Measurements from ENCODE around the gene ECE2.
"Not testable (repeated sequence)": the region's sequence is repeated elsewhere in the genome, so short reads cannot be mapped to it uniquely, and the experiment has no call there.

Gene ECE2

DNA sequence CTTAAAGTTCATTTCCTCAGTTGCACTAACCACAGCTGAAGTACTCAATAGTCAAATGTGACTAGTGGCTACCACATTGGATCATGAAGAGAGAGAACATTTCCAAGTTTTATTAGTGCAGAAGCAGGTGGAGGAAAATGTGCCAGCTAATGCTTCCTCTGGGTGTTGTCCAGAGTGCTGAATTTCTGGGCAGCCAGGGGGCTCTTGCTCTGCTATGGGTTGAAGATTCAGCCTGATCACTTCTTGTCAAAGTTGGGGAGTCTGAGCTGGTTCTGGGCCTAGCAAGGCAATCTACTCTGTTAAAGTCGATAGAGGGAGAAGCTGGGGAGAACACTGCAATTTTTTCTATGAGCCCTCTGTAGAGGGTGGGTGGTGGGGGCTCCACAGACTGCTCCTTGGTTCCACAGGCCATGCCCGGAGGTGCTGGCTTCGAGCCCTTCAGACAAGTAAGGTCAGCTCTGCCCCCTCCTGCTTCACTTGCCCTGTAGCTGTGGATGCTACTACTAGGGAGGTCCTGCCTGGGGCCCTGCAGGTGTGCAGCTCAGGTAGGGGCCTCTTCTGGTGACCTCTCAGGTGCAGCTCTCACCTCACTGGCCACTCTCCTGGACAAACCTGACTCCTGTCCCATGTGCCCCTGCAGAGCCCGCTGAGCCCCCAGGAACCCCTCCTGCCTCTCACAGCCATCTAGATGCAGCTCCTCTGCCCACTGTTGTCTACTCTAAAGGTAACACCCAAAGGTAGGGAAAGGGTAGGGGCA, 35.3 kb upstream of the ECE2 start:
- ATAC-seq: no peak

DNA sequence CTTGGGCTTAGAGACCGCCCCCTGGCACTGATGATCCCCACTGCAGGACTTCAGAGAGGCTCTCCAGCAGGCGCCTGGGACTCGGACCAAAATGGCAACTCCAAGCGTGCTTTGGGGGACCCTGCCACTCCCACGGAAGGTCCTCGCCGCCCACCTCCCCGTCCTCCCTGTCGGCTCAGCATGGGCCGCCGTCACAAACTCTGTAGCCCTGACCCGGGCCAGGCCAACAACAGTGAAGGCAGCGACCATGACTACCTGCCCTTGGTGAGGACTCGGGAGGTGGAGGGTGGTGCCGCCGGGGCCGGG, 34.7 kb upstream of the ECE2 start:
- no peak for ATAC-seq

DNA sequence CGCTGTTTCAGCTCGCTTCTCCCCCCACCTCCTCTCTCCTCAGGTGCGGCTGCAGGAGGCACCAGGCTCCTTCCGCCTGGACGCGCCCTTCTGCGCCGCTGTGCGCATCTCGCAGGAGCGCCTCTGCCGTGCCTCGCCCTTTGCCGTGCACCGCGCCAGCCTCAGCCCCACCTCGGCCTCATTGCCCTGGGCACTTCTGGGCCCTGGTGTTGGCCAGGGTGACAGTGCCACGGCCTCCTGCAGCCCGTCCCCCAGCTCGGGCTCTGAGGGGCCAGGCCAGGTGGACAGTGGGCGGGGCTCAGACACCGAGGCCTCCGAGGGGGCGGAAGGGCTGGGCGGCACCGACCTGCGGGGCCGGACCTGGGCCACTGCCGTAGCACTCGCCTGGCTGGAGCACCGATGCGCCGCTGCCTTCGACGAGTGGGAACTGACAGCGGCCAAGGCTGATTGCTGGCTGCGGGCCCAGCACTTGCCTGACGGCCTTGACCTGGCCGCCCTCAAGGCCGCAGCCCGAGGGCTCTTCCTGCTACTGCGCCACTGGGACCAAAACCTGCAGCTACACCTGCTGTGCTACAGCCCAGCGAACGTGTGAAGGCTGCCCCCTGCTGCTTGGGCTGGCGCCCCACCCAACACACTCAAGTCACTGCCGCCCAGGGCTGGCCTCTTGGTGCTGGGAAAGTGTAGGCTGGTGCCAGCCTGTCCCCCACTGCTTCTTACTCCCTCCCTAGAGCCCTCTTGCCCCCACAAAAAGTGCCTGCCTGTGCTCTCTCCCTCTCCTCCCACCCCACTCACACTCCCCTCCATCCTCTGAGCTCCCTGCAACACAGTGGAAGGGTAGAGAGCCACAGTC, 34.1 kb upstream of the ECE2 start:
- ATAC-seq: peak; percentile 7 to 20

DNA sequence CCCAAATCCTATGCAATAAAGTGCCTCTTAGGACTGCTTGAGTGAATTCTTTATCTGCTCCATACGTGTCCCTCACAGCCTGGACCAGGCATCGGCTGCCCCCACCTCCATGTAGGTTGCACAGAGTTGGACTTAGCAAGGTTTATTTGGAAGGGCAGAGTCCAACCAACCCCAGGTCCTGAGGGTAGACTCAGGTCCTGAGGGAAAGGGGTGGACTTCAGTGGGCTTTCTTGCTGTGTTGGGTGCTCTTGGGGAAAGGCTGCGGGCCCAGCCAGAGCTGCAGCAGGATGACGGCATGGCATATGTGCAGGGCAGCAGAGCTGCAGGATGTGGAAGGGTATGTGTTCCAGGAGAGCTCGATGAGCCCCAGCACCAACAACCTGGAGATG, 33.5 kb upstream of the ECE2 start:
- ATAC-seq: no peak

DNA sequence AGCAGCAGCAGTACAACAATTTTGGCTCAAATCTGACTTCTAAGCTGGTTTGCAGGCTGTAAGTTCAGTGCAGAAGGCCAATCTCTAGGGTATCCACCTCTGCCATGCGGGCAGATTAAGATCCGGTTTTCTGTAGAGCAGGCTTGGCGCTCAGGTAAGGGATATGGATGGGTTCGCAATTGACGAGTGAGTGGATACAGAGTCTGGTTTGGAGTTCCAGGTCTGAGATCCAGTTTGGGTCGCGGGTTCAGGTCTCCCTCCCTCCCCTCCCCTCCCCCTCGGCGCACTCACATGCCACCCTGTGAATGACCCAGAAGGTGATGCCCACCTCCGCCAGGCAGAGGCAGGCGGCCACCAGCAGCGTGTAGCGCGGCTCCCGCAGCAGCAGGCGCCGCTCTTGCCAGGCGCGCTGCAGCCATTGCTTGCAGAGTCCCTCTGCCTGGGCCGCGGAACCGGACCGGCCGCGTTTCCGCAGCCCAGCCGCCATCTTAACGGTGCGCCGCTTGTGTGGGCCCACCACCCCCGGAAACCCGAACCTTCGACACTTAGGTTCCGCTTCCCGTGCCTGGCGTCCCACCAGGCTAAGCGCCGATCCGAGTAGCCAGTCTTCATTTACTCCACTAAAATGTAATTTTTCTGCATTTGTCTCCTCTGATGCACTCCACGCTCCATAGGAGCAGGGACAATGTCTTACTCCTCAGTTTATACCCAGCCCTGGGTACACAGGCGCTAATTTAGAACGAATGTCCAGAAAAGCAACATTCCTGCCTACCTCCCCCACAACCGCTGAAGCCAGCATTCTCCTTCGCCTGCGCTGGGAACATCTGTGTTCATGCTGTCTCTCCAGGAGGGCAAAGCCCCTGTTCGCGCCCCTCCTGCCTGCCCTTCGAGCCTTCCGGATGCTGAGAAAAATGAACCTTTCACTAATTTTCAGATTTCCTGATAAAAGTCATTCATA, 27.1 kb upstream of the ECE2 start, which contains the start of gene ALG3:
TSS of gene ALG3 (minus strand) at position 509 of the 958 bp plus-strand sequence. CDS start at position 487, 22 bp downstream.
- peak; percentile 41 to 52 for ATAC-seq

DNA sequence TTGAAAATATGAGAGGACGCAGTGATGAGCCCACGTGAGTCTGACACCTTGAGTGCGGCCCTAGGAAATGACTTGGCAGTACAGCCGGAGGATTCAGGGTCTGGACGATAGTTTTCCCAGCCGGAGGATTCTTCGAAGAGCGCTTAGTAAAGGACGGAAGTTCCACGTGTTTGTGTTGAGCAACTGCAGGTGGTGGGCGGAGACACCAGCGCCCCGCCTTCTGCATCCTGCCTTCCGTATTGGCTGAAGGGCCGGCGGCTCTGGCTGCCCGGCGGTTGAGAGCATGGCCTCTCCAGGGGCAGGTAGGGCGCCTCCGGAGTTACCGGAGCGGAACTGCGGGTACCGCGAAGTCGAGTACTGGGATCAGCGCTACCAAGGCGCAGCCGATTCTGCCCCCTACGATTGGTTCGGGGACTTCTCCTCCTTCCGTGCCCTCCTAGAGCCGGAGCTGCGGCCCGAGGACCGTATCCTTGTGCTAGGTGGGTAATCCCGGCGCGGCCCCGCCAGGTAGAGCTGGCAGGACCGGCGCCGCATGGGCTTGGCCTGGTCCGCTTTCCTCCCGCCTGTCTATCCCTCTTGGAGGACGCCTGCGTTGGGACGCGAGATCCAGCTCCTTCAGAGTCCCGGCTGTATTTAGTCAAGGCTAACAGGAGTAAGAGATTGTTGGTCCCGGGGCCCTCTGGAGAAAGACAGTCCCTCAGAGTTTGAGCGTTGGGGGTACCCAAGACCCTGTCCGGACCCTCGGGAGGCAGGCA, 26.2 kb upstream of the ECE2 start, which contains the start of gene EEF1AKMT4:
TSS of gene EEF1AKMT4 (plus strand) at position 261 of the 755 bp plus-strand sequence. CDS start at position 284, 23 bp downstream.
- peak; percentile 90 to 91 for ATAC-seq

DNA sequence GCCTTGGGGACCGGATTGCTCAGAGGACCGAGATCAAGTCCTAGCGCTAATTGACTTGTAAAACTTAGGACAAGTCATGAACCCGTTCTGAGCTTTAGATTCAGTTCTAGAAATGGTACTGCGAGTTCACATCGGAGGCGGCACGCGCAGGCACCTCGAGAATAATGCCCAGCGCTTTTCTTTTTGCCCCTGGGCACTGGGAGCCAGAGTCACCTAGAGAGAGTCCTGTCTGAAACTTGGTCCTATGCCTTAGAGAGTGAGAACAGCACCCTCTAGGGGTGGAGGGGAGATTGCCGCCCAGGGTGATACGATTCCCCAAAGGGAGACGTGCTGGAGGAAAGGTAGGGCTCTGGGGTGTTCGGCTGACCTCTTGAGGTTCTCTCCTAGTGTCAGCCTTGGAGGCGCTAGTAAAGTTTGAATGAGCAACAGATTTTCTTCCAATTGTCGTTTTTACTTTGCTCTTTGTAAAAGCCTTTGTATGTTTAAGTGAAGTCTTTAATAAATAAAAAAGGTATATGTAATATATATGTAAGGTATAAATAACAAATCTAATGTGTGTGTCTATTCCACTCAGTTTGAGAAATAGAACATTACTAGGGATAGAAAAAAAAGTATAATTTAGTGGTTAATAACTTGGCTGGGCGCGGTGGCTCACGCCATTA, 25.5 kb upstream of the ECE2 start:
- ATAC-seq: peak; percentile 61 to 65

DNA sequence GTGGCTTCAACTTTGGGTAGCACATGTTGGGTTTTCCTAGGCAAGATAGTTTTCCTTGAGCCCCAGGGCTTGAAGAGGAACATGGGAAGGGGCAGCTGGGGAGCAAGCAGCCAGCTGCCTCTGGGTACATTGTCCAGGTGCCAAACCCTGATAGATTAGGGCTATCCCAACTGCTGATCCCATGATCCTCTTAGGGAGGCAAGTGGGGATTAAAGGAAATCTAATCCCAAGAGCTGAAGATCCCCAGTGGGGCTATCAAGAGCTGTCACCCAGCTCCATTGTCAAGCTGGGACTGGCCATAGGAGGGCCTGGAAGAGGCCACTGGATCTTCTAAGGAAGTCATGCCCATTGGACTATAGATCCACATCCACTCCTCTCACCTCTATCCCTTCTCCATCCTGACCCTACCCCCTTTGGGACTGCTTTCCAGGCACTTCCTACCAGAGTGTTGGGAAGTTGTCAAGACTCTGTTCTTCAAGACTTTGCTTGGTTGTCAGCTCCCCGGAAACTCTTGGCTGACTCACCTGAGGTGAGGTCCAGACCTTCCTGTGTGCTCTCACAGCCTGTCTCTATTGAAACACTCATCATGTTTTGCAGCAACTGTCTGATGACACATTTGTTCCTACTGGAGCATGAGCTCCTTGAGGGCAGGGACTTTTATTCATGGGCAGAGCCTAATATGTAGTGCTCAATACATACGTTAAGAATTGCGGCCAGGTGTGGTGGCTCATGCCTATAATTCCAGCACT, 20.4 kb upstream of the ECE2 start:
- ATAC-seq: peak; percentile 82 to 87

DNA sequence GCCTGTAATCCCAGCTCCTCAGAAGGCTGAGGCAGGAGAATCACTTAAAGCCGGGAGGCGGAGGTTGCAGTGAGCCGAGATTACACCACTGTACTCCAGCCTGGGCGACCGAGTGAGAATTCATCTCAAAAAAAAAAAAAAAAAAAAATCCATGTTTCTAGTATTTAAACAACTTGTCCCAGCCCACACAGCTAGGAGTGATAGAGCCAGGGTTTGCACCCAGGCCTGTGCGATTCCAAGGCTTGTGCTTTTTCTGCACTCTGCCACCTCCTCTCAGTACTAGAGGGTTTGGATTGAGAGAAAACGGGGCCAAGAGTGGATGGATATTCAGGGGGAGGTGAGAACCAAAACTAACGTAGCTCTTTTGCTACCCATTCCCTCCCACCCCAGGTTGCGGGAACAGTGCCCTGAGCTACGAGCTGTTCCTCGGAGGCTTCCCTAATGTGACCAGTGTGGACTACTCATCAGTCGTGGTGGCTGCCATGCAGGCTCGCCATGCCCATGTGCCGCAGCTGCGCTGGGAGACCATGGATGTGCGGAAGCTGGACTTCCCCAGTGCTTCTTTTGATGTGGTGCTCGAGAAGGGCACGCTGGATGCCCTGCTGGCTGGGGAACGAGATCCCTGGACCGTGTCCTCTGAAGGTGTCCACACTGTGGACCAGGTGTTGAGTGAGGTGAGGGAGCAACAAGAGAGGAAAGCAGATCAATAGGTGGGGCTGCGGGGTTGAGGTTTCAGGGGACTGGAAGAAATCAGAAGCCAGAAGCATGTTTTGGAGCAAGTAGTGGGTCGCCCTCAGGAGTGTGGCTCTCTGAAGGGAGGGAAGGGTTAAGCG, 18.5 kb upstream of the ECE2 start:
- no peak for ATAC-seq

DNA sequence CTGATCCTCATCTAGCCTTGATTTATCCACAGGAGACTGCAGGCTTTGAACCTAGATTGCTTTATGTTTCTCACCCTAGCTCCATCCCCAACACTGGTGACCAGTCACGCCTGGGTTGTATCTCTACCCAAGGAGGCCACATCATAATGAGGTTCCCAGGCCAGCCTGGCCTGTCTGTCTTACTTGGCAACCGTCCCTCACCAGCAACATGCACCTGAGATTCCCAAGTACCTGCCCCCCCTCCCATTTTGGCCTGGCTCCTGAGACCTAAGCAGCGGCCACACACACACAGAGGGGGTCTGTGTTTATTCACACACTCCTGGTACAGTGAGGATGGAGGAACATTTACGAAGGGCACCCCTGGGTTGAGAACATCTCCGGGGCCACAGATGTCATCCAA, 16.9 kb upstream of the ECE2 start:
- ATAC-seq: no peak

DNA sequence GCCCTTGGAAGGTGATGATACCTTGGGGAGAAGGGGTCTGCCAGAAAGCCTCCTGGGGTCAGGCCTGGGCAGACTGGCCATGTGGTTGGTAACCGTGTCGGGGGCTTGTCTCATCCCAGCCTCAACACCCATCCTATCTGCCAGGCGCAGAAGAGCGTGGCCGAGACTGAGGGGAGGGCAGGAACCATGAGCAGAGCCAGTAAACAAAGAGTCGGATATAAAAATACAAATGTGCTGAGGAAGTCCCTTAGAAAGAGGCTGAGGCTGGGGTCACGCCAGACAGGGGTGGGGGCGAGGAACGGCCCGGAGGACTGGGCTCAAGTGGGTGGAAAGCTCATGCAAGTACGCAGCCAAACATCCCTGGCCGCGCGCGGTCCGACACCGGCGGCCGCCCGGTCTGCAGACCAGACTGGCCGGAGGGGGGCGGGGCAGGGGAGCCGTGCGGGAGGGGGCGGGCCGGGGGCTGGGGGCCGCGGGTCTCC, 16.4 kb upstream of the ECE2 start:
- no peak for ATAC-seq

DNA sequence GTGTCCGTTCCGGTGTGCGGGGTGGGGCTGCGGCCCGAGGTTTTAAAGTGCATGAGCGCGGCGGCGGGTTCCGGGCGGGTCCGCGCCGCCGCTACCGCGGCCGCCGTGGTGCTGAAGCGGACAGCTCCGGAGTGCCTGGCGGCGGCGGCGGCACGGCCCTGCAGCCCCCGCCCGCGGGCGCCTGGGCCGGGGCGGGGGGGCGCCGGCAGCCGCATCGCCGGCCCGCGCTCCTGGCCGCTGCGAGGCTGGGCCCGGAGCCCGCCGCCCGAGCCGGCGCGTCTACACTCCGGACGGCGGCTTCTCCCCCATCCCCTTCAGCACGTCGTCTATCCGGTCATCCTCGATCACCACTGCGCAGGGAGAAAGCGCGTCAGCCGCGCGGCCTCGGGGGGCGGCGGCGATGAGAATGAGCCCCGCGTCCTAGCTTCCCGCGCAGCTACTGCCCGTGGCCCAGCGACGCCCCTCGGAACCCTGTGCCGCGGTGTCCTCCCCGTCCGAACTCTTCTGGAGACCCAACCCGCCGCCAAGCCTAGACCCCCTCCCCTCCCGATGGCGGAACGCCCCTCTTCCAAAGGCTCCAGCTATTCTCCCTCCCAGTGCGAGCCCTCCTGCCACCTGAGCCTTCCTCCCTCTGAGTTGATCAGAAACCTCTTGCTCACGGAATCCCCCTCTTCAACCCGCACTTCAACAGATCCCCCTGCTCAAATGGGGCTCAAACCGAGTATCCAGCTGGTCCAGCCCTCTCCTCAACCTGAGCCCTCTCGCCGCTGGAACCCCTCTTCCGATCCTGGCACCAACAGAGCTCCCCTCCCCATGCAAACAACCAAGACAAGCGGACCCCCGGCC, 15.7 kb upstream of the ECE2 start:
- ATAC-seq: peak; percentile 18 to 31

DNA sequence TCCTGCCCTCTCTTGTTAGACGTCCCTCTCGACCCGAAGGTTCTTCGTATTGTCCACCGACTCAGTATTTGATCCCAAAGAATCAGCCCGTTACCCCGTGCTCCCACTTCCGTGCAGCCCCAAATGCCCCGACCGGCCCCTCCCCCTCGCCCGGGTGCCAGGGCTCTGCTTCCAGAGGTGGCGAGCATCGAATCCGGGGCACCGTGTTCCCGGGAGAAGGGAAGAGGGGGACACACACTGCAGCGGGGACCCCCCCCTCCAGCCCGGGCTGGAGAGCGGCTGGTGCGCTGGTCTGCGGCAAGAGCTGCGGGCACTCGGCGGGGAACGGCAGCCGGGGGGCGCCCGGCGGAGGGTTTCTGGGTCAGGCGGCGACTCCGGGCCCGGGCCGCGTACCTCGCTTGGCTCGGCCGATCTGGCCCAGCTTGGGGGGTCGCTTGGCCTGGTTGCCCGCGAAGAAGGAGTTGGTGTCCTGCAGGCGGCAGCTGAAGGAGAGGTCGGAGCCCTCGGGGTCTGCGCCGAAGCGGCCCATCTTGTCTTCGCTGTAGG, 15.0 kb upstream of the ECE2 start:
- no peak for ATAC-seq

DNA sequence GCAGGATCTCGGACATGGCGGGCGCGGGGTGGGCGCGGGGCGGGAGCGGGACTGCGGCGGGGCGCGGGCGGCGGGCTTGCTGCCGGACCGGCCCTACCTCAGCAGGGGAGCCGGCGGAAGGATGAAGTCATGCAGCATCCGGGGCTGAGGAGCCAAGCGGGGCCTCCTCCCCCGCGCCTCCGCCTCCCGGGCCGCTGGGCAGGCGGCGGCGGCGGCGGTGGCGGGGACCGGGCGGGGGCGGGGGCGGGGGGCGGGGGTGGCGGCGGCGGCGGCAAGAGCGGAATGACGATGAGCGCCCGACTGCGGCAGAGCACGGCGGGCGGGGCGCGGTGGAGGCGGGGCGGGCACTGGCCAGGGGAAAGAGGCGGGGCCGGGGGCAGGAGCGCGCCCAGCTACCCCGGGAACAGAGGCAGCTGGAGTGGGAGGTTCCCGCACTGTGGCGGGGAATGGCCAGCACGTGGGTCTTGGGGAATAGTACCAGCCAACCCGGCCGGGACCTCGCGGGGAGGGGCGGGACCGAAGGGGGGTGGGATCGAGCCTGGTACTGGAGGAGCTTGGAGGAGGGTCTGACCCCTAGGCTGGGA, 14.5 kb upstream of the ECE2 start, which contains the start of gene CAMK2N2:
TSS of gene CAMK2N2 (minus strand) at position 284 of the 584 bp plus-strand sequence. CDS start at position 16, 268 bp downstream.
- ATAC-seq: peak; percentile 62 to 63

DNA sequence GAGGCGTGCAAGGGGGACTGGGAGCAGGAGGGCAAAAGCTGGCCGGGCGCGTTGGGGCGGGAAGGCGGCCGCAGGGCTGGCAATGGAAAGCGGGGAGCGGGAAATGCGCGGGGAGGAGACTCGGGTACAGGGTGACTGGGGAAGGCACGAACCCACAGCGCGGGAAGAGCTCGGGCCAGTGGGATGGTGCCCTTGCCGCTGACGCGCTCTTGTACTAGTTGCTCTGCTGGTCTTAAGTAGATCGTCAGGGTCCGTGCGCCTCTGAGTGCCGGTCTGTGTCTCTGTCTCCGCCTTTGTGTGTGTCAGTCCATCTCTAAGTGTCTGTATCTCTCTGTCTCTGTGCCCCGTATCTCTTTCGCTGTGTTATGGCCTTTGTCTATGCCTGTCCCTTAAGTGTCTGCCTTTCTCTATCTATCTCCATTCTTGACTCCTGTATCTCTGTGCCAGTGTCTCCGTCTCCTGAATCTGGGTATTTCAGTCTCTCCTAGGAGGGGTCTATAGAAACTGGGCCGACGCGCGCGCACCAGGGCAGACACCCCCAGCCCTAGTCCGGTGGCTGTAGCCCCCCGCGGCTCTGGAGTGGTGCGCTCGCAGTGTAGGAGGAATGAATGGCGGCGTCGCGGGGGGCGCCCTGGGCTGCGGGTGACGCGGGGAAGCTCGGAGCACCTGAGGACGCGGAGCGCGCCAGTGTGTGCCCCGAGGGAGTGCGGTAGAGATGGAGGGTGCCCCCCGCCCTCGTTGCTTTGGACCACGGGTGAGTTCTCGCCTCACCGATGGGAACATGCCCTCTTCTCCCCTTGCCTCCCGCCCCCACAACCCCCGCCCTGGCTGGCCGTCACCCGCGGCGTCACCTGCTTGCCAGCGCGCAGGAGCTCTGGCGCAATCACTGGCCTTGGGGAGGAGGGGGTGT, 13.7 kb upstream of the ECE2 start:
- ATAC-seq: peak; percentile 20 to 23

DNA sequence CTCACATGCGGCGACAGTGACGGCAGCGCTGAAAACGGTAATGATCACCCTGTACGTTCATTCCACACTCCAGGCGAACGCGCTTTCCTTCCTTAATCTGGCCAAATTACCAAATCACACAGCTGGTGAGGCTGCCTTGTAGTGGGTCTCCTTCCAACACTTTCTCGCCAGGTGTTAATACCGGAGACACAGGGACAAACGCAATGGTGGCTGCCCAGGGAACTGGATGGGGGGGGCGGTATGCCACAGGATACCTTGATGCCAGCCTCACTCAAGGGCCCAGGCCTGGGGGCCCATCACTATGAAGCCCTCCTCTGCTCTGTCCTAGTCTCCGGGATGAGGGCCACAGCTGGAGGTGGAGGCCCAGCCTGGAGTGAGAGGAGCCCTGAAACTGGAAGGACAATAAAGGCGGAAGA, 13.1 kb upstream of the ECE2 start:
- ATAC-seq: no peak

DNA sequence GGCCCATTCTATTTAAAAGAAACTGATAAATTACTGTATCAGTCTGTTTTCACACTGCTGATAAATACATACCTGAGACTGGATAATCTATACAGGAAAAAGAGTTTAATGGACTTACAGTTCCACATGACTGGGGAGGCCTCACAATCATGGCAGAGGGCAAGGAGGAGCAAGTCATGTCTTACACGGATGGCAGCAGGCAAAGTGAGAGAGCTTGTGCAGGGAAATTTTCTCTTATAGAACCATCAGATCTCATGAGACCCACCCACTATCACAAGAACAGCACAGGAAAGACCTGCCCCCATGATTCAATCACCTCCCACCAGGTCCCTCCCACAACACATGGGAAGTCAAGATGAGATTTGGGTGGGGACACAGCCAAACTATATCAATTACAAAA, 8.6 kb upstream of the ECE2 start:
- not testable (repeated sequence) for ATAC-seq
